ENCODE measurements around the gene SYTL5. TPM values are rescaled to one million over a fixed set of nuclear protein-coding genes. Genes with fewer than 3 reads are reported as not detected.
A peak's percentile ranks its signal among the peaks of the same experiment; 100 is the strongest.

SYTL5 gene
- total and polyA plus RNA-seq, 8 donors, result 0.50 to 7.7 (median 4.2) TPM

GRCh38 chrX:38018766-38019425 lies 12.5 kb downstream of the SYTL5 start:
- DNase-seq, result peak in 1 of 4 donors; percentile 57
- Histone ChIP-seq H3K4me3 (no peak overlapping the region), H3K4me1 (no peaks in the 10 kb centered on the region), H3K27me3 (no peaks in the 10 kb centered on the region), H3K36me3 (no peaks in the 10 kb centered on the region), H3K27ac (no peak overlapping the region), H3K9me3 (no peaks in the 10 kb centered on the region)
- no peak for TF ChIP-seq CTCF (IDR thresholded peaks at IDR 0.05)
- ATAC-seq, result peak; percentile 52
- intact Hi-C loops (cut with DNase I), result no loop called here

- no peaks in the 10 kb centered on the region for H3K9me3 ChIP-seq
- TF ChIP-seq CTCF (IDR thresholded peaks at IDR 0.05), result no peak
- H3K36me3 ChIP-seq, result no peaks in the 10 kb centered on the region
- no peaks in the 10 kb centered on the region for H3K4me1 ChIP-seq
- H3K4me3 ChIP-seq, result no peak overlapping the region
- no peaks in the 10 kb centered on the region for H3K27me3 ChIP-seq
- ATAC-seq, result no peak
- no peak overlapping the region for H3K27ac ChIP-seq
- intact Hi-C loops (cut with DNase I), result no loop called here
- DNase-seq, result no peak
Measured at GRCh38 chrX:38028300-38028699, 21.9 kb downstream of the SYTL5 start.

DNA sequence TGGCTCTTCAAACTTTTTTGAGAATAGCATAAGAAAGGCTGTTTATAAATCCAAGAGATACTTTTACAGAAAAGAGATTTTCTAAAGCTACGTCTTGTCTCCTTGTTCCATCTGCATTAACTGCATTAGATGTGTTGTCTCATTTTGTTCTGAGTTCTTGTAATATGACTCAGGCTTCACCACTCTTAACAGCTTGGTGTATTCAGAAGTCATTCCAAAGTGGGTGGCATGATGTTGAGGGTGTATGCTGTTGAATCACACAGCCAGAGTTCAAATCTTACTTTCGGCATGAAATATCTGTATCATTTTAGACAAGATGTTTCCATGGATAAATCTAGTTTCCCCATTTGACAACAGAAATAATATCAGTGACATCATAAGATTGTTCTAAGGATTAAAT lies 30.1 kb downstream of the SYTL5 start:
- H3K36me3 ChIP-seq, result no peaks in the 10 kb centered on the region
- no peaks in the 10 kb centered on the region for H3K4me1 ChIP-seq
- H3K4me3 ChIP-seq, result no peak overlapping the region
- no peaks in the 10 kb centered on the region for H3K9me3 ChIP-seq
- ATAC-seq, result no peak
- H3K27me3 ChIP-seq, result no peaks in the 10 kb centered on the region
- no peak for DNase-seq
- intact Hi-C loops (cut with DNase I), result no loop called here
- no peak for TF ChIP-seq CTCF (IDR thresholded peaks at IDR 0.05)
- H3K27ac ChIP-seq, result no peak overlapping the region

DNA sequence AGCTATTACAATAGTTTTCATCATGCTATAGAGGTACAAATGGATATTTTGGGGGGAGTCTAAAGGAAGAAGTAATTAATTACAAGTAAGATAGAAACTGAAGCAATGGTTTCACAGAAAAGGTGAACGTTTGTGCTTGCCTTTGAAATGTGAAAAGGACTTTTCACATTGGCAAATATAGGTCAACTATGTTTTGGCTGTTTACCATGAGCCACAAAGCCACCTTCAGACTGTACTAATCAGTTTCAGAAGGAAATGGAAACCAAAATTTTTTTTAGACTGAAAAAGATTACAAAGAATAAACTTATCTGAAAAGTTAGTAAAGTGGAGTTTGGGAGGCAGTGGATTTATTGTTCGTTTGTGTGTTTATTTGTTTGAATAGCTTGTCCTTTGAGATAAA lies 32.1 kb downstream of the SYTL5 start:
- no peak overlapping the region for H3K4me3 ChIP-seq
- no peak for DNase-seq
- TF ChIP-seq CTCF (IDR thresholded peaks at IDR 0.05), result no peak
- no peaks in the 10 kb centered on the region for H3K9me3 ChIP-seq
- no peaks in the 10 kb centered on the region for H3K36me3 ChIP-seq
- H3K27ac ChIP-seq, result no peak overlapping the region
- no peaks in the 10 kb centered on the region for H3K27me3 ChIP-seq
- no peak for ATAC-seq
- H3K4me1 ChIP-seq, result no peaks in the 10 kb centered on the region
- intact Hi-C loops (cut with DNase I), result no loop called here

DNA sequence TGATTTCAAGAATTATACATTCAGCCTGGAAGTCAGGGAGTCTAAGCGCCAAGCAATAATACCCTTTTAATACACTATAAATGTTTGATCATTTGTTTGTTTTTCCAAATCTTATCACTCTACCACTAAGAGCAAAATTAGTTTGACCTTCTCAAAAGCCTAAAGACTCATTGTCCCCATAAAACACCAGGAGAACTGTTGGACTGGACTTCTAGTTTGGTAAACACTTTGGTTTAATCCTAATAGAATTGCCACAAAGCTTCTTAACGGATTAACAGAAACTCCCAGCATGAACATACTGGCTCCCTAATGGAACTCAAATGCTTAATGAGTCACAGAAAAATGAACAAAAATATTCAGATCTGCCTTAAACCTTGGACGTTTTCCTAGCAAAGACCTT lies 34.9 kb downstream of the SYTL5 start:
- ATAC-seq, result no peak
- TF ChIP-seq CTCF (IDR thresholded peaks at IDR 0.05), result no peak
- intact Hi-C loops (cut with DNase I), result no loop called here
- Histone ChIP-seq H3K36me3 (no peaks in the 10 kb centered on the region), H3K4me3 (no peak overlapping the region), H3K27me3 (no peaks in the 10 kb centered on the region), H3K4me1 (no peaks in the 10 kb centered on the region), H3K9me3 (no peaks in the 10 kb centered on the region), H3K27ac (no peak overlapping the region)
- no peak for DNase-seq
